Ovary (tissue), 9 donors: ENCODE results near the gene STKLD1. TPM values are rescaled to one million over a fixed set of nuclear protein-coding genes. Genes with fewer than 3 reads are reported as not detected.
A peak's percentile ranks its signal among the peaks of the same experiment; 100 is the strongest.

Experiments
- DNase-seq, 5 donors: peaks; one replicate each; pipeline ENCODE4 v3.0.0-alpha.2; 2019 to 2020
- H3K27ac ChIP-seq, 2 donors: fragments of 200-600 bp; one replicate each; pipeline versions ENCODE4 v1.5.1 to v1.8.0; 2019 to 2022
- H3K27me3 ChIP-seq: fragments of 200-600 bp; one replicate; pipeline ENCODE4 v1.8.0; 2022
- H3K36me3 ChIP-seq: fragments of 200-600 bp; sonication (generic); one replicate; pipeline ENCODE4 v1.5.1; 2019
- H3K4me1 ChIP-seq: one replicate; pipeline ENCODE4 v1.8.1; 2013; ENCODE audit warnings: mild to moderate bottlenecking, moderate library complexity; ENCODE audit not compliant: insufficient read depth
- H3K4me3 ChIP-seq: fragments of 200-600 bp; sonication (generic); one replicate; pipeline ENCODE4 v1.5.1; 2017
- H3K9me3 ChIP-seq, 2 donors: fragments of 200-600 bp in 1 of 2; sonication (generic) in 1 of 2; one replicate each; pipeline versions ENCODE4 v1.5.1 to v1.8.1; 2013 to 2019; ENCODE audit warnings: mild to moderate bottlenecking in 1 of 2, moderate library complexity in 1 of 2
- EP300 ChIP-seq: sonication (generic); formaldehyde crosslinking; IDR thresholded peaks from one replicate; pipeline ENCODE4 v1.6.1; 2017; ENCODE audit warnings: antibody characterized with exemption
- POLR2A ChIP-seq: fragments of 450-650 bp; IDR thresholded peaks from one replicate; pipeline ENCODE4 v1.6.1; 2017; ENCODE audit warnings: antibody characterized with exemption, mild to moderate bottlenecking, moderate library complexity
- WGBS, 3 donors: extraction: QIAGEN DNeasy Blood & Tissue Kit in 1 of 3; methylation state at CpG; one replicate each; pipeline versions ENCODE4 v1.1.5 to v1.1.7; 2013 to 2017; 5-methylcytosine and 5-hydroxymethylcytosine counted together
- intact Hi-C, 4 donors: fragments of 100-400 bp; cut with DNase I; formaldehyde crosslinking; loops; one replicate each; pipeline versions ENCODE4 v1.11.0 to v1.15.1; 2022 to 2023
- polyA plus RNA-seq, 2 donors: library from polyadenylated mRNA; stranded (reverse); fragments of 200-250 nt in 1 of 2; fragments of 350-450 nt in 1 of 2; fragmentation: Illumina TruSeq in 1 of 2; extraction: RNeasy Lipid Tissue Mini Kit (QIAGEN cat#74804) in 1 of 2; gene quantifications; one replicate each; pipeline ENCODE4 v1.2.3, GENCODE V29; 2013 to 2014
- total RNA-seq, 7 donors: library from RNA; depleted of rRNA in 2 of 7; stranded (reverse); fragments of >200 nt in 2 of 7; fragmentation: NEBNext Ultra II Directional in 3 of 7; extraction: Animal tissue kit (Norgen Biotek cat#: 25700) in 3 of 7; gene quantifications; one replicate each; pipeline versions ENCODE4 v1.1.0 to v1.2.4, GENCODE V29; 2016 to 2023
- TF ChIP-seq, protein P1 (sequence below), 3 donors: fragments of 450-650 bp in 2 of 3; fragments of 200-600 bp in 1 of 3; IDR thresholded peaks; one replicate each; pipeline versions ENCODE4 v1.5.1 to v1.8.0; 2016 to 2022; ENCODE audit warnings: antibody characterized with exemption in 3 of 3, mild to moderate bottlenecking in 1 of 3
- donor health status: DM: no; HTN: no; CAD: no; lungs with moderate emphysema.
- donor health status: DM: no; HTN: no; CAD: no.
- donor health status: Bipolar disorder and iron deficiency.
- donor health status: DM: yes; HTN: yes; CAD: no.
- donor health status: DM: no; HTN: no; CAD: no.
- donor health status: DM: yes; HTN: yes; CAD: no.

The STKLD1 gene
- total and polyA plus RNA-seq, 9 donors: 0.48 to 2.3 (median 1.3) TPM

- H3K27me3 ChIP-seq: no peaks in the 10 kb centered on the region
- no peak overlapping the region for H3K4me3 ChIP-seq
- no peak overlapping the region for H3K27ac ChIP-seq
- WGBS, 3 donors: 78 to 87% (median 78%) methylated on average over 12 of the region's 12 CpGs
- no peak for TF ChIP-seq EP300
- TF ChIP-seq, protein P1, sequence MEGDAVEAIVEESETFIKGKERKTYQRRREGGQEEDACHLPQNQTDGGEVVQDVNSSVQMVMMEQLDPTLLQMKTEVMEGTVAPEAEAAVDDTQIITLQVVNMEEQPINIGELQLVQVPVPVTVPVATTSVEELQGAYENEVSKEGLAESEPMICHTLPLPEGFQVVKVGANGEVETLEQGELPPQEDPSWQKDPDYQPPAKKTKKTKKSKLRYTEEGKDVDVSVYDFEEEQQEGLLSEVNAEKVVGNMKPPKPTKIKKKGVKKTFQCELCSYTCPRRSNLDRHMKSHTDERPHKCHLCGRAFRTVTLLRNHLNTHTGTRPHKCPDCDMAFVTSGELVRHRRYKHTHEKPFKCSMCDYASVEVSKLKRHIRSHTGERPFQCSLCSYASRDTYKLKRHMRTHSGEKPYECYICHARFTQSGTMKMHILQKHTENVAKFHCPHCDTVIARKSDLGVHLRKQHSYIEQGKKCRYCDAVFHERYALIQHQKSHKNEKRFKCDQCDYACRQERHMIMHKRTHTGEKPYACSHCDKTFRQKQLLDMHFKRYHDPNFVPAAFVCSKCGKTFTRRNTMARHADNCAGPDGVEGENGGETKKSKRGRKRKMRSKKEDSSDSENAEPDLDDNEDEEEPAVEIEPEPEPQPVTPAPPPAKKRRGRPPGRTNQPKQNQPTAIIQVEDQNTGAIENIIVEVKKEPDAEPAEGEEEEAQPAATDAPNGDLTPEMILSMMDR (IDR thresholded peaks at IDR 0.05): no peak
- H3K36me3 ChIP-seq: no peaks in the 10 kb centered on the region
- no peaks in the 10 kb centered on the region for H3K9me3 ChIP-seq
- DNase-seq: no peak
- H3K4me1 ChIP-seq: no peaks in the 10 kb centered on the region
- intact Hi-C loops: loop anchor here (5.0 to 10.0 kb wide), 3 partner anchors 83 to 320 kb away; no protein-coding TSS in a partner anchor
Measured at GRCh38 chr9:133404454-133405002, 28.4 kb downstream of the STKLD1 start.

DNA sequence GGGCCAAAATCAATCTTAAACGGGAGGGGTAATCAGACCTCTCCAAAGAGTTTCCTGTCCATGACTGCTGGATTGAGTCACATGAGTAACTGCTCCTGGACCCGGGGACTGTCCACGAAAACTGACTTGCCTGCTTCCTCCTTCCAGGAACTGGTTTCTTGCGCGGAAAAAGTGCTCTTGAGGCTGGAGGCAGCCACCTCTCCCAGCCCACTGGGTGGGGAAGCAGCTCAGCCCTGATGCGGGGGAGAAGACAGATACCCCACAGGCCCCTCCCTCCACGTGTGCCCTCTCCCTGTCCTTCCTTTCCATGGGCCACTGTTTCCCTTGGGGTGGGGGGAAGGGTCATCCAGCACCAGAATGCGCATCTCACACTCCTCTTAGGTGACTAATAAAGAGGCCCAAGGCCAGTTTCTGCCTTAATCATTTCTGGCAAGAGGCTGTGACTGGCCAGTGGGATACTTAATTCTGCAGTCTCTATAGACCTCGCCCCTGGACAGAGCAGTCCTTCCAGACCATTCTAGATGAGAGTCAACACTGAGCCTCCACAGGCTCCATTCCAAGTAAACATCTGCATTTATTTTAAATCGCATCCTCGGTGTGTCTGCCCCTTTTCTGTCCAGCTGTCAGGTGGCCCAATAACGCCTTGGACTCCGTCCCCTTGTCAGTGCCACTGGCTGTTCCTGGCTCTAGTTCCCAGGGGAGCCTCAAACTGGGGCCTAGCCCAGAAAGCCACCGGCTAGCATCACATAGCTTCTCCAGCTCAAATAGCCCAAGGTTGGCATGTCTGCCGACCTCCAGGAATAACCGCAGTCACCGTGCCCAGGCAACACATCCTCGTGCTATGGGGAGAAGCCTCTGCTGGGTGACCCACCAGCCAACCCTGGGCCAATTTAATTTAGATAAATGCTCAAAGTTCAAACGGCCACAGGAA is 29.6 kb downstream of the STKLD1 start:
- 49 to 62% (median 57%) methylated on average over 19 of the region's 19 CpGs for WGBS, 3 donors
- Histone ChIP-seq H3K27ac (no peak overlapping the region), H3K27me3 (no peaks in the 10 kb centered on the region), H3K4me1 (no peaks in the 10 kb centered on the region), H3K9me3 (no peaks in the 10 kb centered on the region), H3K36me3 (no peaks in the 10 kb centered on the region), H3K4me3 (no peak overlapping the region)
- intact Hi-C loops: loop anchor here in 3 of 4 donors (5.0 to 10.0 kb wide), 3 partner anchors 82 to 319 kb away; no protein-coding TSS in a partner anchor
- no peak for TF ChIP-seq EP300
- TF ChIP-seq, protein P1 (IDR thresholded peaks at IDR 0.05): no peak
- no peak for TF ChIP-seq POLR2A
- DNase-seq: no peak

DNA sequence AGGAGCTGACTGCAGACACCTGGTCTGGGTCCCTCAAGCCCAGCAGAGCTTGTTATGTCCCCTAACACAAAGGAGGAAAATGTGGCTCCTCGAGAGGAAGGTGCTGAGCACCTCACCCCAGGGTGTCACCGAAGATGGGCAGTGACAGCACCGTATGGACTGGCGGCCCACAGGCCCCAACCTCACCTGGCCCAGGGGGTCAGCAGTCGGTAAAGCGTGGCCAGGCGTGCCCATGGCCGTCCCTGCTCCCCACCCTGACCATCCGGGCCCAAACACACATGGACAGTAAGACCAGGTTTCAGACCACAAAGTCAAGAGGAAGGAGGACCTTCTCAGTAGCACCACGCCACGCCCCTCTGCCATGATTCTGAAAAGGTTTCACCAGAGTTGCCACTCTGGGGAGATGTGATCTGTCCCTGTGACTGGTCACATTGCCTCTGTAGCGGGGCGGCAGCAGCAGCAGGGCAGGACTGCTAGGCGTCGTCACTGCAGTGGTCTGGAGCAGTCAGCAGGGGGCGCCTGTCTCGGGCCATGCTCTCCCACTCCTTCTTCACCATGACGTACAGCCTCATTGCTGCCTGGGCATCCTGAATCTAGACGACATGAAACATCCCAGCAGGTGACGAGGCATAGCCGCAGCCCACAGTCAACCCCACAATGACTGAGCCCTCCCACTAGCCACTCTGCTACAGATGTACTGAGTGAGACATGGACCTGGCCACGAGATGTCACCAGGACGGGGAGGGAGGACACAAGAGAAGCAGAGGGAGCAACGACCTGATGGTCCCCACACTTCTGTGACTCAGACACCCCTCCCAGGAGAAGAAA is 30.5 kb downstream of the STKLD1 start:
- Histone ChIP-seq H3K9me3 (no peaks in the 10 kb centered on the region), H3K27ac (no peak overlapping the region), H3K4me1 (no peaks in the 10 kb centered on the region), H3K27me3 (no peaks in the 10 kb centered on the region), H3K4me3 (no peak overlapping the region), H3K36me3 (no peaks in the 10 kb centered on the region)
- 59 to 63% (median 59%) methylated on average over 23 to 24 of the region's 24 CpGs for WGBS, 3 donors
- TF ChIP-seq EP300 (no peak), POLR2A (no peak)
- TF ChIP-seq, protein P1 (IDR thresholded peaks at IDR 0.05): peak; percentile 61 to 78 (median 73)
- intact Hi-C loops: loop anchor here in 3 of 4 donors (5.0 to 10.0 kb wide), 3 partner anchors 81 to 318 kb away; no protein-coding TSS in a partner anchor
- peak; percentile 53 to 79 (median 72) for DNase-seq

DNA sequence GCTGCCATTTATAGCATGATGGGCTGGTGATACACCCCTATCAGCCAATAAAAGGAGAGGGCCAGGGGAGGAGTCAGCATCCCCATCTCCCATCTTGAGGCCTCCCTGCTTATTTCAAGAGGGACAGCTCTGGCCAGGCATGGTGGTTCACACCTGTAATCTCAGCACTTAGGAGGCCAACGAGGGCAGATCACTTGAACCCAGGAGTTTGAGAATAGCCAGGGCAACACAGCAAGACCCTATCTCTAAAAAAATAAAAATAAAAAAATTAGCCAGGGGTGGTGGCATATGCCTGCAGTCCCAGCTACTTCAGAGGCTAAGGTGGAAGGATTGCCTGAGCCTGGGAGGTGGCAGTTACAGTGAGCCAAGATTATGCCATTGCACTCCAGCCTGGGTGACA is 31.9 kb downstream of the STKLD1 start:
- Histone ChIP-seq H3K4me3 (no peak overlapping the region), H3K9me3 (no peaks in the 10 kb centered on the region), H3K27me3 (no peaks in the 10 kb centered on the region), H3K36me3 (no peaks in the 10 kb centered on the region), H3K4me1 (no peaks in the 10 kb centered on the region), H3K27ac (no peak overlapping the region)
- intact Hi-C loops: loop anchor here in 3 of 4 donors (5.0 to 10.0 kb wide), 3 partner anchors 79 to 317 kb away; no protein-coding TSS in a partner anchor
- 83 to 91% (median 84%) methylated on average over 1 of the region's 1 CpG for WGBS, 3 donors
- DNase-seq: no peak
- TF ChIP-seq EP300: no peak
- TF ChIP-seq, protein P1 (IDR thresholded peaks at IDR 0.05): no peak
- no peak for TF ChIP-seq POLR2A
